Midbrain (tissue), 1 donor: Measurements from ENCODE around the gene LIPJ.

Source experiments
- DNase-seq: peaks from one replicate; lab custom pipeline; 2025; lab: John Stamatoyannopoulos, UW

LIPJ gene

GRCh38 chr10:88586462-88586861, at the start of gene LIPJ:
TSS of gene LIPJ (plus strand) at chr10:88586762. CDS start at chr10:88590688, 3,926 bp downstream.
- DNase-seq: no peak

- no peak for DNase-seq
Observed at GRCh38 chr10:88537322-88537721, 49.2 kb upstream of the LIPJ start.

- no peak for DNase-seq
Observed at GRCh38 chr10:88538048-88538447, 48.5 kb upstream of the LIPJ start.

- DNase-seq: no peak
Observed at GRCh38 chr10:88540351-88540750, 46.2 kb upstream of the LIPJ start.

GRCh38 chr10:88541116-88541626, 45.4 kb upstream of the LIPJ start:
- DNase-seq: no peak

- DNase-seq: no peak
Observed at GRCh38 chr10:88542522-88542921, 44.0 kb upstream of the LIPJ start.

- DNase-seq: no peak
Observed at GRCh38 chr10:88544140-88544870, 42.3 kb upstream of the LIPJ start.

- DNase-seq: no peak
Observed at GRCh38 chr10:88545359-88545758, 41.2 kb upstream of the LIPJ start.

GRCh38 chr10:88546497-88546896, 40.1 kb upstream of the LIPJ start:
- no peak for DNase-seq

- no peak for DNase-seq
Observed at GRCh38 chr10:88551246-88551645, 35.3 kb upstream of the LIPJ start.

- peak; percentile 69 for DNase-seq
Observed at GRCh38 chr10:88553116-88553752, 33.3 kb upstream of the LIPJ start.

GRCh38 chr10:88555190-88555908, 31.2 kb upstream of the LIPJ start:
- no peak for DNase-seq

- DNase-seq: no peak
Observed at GRCh38 chr10:88557256-88557655, 29.3 kb upstream of the LIPJ start.

- no peak for DNase-seq
Observed at GRCh38 chr10:88557658-88558057, 28.9 kb upstream of the LIPJ start.

- DNase-seq: no peak
Observed at GRCh38 chr10:88562152-88562551, 24.4 kb upstream of the LIPJ start.

GRCh38 chr10:88565072-88565471, 21.5 kb upstream of the LIPJ start:
- DNase-seq: peak; percentile 18

GRCh38 chr10:88582411-88582805, 4.2 kb upstream of the LIPJ start:
- no peak for DNase-seq

- peak; percentile 84 for DNase-seq
Observed at GRCh38 chr10:88582806-88583583, 3.6 kb upstream of the LIPJ start, which contains the start of gene RNLS. TSS of gene RNLS (minus strand) at chr10:88583318.

- DNase-seq: no peak
Observed at GRCh38 chr10:88583584-88583957, 3.0 kb upstream of the LIPJ start.

GRCh38 chr10:88592381-88592780, 5.8 kb downstream of the LIPJ start:
- DNase-seq: no peak

- DNase-seq: no peak
Observed at GRCh38 chr10:88592906-88593305, 6.3 kb downstream of the LIPJ start.

- DNase-seq: no peak
Observed at GRCh38 chr10:88594482-88594881, 7.9 kb downstream of the LIPJ start.
